Activated T-cell treated with anti-CD3 and anti-CD28 coated beads, Interleukin-2, amount 50 U/mL, for 72 hours (primary cell): ENCODE results near the gene NHLRC4. TPM values are rescaled to one million over a fixed set of nuclear protein-coding genes. Genes with fewer than 3 reads are reported as not detected.
A peak's percentile ranks its signal among the peaks of the same experiment; 100 is the strongest.

Source experiments
- ATAC-seq, 2 donors: fragments of 150-1000 bp; cut with Tn5 transposase; replicated peaks in 1 of 2; 2 replicates each; pipeline ENCODE4 v1.10.0; 2021; ENCODE audit warnings: moderate library complexity in 2 of 2, mild to moderate bottlenecking in 1 of 2
- DNase-seq, 2 donors: peaks; one replicate each; pipeline ENCODE4 v3.0.0; 2021 to 2022; ENCODE audit warnings: mixed read lengths in 1 of 2
- H3K27ac Mint-ChIP-seq: one replicate; pipeline ENCODE4 v1.8.0; 2022; ENCODE audit warnings: mild to moderate bottlenecking, moderate library complexity, mixed read lengths
- H3K27me3 Mint-ChIP-seq: one replicate; pipeline ENCODE4 v1.8.0; 2022; ENCODE audit warnings: low read depth, mixed read lengths
- H3K36me3 Mint-ChIP-seq, 2 donors: one replicate each; pipeline ENCODE4 v1.8.0; 2022; ENCODE audit warnings: mixed read lengths in 2 of 2, mild to moderate bottlenecking in 1 of 2; ENCODE audit not compliant: insufficient read depth in 2 of 2
- H3K4me1 Mint-ChIP-seq: one replicate; pipeline ENCODE4 v1.8.0; 2022; ENCODE audit warnings: low read depth, mixed read lengths
- H3K4me3 Mint-ChIP-seq, 2 donors: one replicate each; pipeline ENCODE4 v1.8.0; 2022; ENCODE audit warnings: mild to moderate bottlenecking in 2 of 2, mixed read lengths in 2 of 2, moderate library complexity in 2 of 2
- H3K9me3 Mint-ChIP-seq, 2 donors: one replicate each; pipeline ENCODE4 v1.8.0; 2022; ENCODE audit warnings: mixed read lengths in 2 of 2
- total RNA-seq, 2 donors: library from RNA; stranded (reverse); gene quantifications; one replicate each; pipeline ENCODE4 v1.2.3, GENCODE V29; 2022

NHLRC4 gene
- total RNA-seq, 2 donors from 2014 or later = 1.4 TPM

DNA sequence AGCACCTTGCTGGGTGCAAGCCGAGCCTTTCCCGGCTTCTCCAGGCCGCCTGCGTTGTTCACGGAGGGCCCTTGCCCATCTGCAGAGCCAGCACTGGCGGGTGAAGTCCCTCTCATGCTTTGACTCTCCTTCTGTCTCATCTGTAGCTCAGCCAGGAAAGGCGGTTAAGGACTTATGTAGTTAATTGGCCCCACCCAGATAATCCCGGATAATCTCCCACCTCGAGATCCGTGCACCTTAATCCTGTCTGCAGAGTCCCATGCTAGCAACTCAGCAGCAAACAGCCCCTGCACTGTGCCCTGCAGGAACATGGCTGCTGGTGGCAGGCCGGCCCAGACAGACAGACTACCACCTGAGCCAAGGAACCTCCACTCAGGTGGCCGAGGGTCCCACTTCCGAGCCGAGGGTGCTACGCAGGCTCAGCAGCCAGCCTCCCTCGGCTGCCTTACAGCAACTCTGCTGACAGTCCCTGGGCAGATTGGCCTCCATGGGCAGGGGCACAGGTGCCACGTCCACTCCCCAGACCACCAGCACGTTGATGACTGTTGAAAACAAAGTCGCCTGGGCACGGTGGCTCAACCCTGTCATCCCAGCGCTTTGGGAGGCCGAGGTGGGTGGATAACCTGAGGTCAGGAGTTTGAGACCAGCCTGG, 40.0 kb downstream of the NHLRC4 start:
- Mint-ChIP-seq H3K9me3 (no peaks in the 10 kb centered on the region), H3K4me3 (no peak overlapping the region), H3K36me3 (peaks cover 0 to 2% of the 10 kb centered on the region in 2 donors), H3K4me1 (peaks cover 39% of the 10 kb centered on the region), H3K27me3 (no peaks in the 10 kb centered on the region), H3K27ac (no peak overlapping the region)
- ATAC-seq (no peak), DNase-seq (no peak)

DNA sequence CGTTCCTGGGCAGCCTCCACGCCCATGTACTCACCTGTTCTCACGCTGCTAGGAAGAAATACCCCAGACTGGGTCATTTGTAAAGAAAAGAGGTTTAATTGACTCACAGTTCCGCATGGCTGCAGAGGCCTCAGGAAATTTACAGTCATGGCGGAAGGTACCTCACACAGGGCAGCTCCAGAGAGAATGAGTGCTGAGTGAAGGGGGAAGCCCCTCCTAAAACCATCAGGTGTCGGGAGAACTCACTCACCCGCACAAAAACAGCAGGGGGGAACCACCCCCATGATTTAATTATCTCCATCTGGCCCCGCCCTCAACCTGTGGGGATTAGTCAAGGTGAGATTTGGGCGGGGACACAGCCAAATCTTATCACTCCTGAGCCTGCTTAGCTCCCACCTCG, 41.2 kb downstream of the NHLRC4 start:
- no peak overlapping the region for H3K27ac Mint-ChIP-seq
- peak overlapping the region in 1 of 2 donors; percentile 37 for H3K4me3 Mint-ChIP-seq
- no peaks in the 10 kb centered on the region for H3K9me3 Mint-ChIP-seq
- ATAC-seq = peak; percentile 96
- H3K27me3 Mint-ChIP-seq = no peaks in the 10 kb centered on the region
- peaks cover 0 to 2% of the 10 kb centered on the region in 2 donors for H3K36me3 Mint-ChIP-seq
- peaks cover 33% of the 10 kb centered on the region for H3K4me1 Mint-ChIP-seq
- peak; percentile 67 to 72 for DNase-seq

DNA sequence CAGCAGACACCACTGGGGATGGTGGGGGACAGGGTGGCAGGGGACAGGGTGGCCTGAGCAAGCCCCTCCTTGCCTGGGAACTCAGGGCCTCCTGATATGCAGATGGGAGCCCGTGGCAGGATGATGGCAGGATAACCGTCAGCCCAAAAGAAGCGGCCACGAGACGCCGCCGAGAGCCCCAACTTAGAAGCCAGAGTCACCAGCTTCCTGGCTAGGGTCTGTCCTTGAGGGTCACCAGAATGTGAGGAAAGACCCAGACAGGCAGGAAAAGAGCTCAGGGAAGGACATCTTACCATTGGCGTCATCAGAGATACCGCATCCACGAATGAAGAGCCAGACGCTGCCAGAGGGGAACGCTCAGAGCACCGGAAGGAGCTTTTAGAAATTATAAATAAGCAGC, 42.5 kb downstream of the NHLRC4 start:
- DNase-seq (no peak), ATAC-seq (no peak)
- peaks cover 29% of the 10 kb centered on the region for H3K4me1 Mint-ChIP-seq
- H3K36me3 Mint-ChIP-seq = peaks cover 0 to 2% of the 10 kb centered on the region in 2 donors
- no peak overlapping the region for H3K4me3 Mint-ChIP-seq
- H3K9me3 Mint-ChIP-seq = no peaks in the 10 kb centered on the region
- no peak overlapping the region for H3K27ac Mint-ChIP-seq
- no peaks in the 10 kb centered on the region for H3K27me3 Mint-ChIP-seq

DNA sequence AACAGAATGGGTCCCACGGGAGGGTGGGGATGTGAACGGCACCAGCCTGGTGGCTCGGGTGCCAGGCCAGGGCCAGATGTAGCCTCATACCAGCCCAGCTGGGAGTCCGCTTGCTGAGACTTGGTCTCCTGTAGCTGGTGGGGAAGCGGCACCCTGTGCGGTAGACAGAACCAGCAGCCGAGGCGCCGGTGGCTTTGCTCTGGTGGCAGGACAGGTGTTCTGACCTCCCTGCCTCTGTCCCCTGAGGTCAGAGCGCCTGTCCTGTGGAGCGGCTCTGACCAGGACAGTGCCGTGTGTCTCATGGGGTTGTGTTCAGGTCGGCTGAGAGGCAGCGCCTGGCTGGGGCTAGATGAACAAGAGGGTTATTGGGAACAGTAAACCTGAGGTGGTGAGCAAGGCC, 43.2 kb downstream of the NHLRC4 start:
- H3K27ac Mint-ChIP-seq = no peak overlapping the region
- H3K4me1 Mint-ChIP-seq = peaks cover 26% of the 10 kb centered on the region
- no peaks in the 10 kb centered on the region for H3K27me3 Mint-ChIP-seq
- peaks cover 0 to 2% of the 10 kb centered on the region in 2 donors for H3K36me3 Mint-ChIP-seq
- H3K4me3 Mint-ChIP-seq = no peak overlapping the region
- DNase-seq (no peak), ATAC-seq (no peak)
- H3K9me3 Mint-ChIP-seq = no peaks in the 10 kb centered on the region

DNA sequence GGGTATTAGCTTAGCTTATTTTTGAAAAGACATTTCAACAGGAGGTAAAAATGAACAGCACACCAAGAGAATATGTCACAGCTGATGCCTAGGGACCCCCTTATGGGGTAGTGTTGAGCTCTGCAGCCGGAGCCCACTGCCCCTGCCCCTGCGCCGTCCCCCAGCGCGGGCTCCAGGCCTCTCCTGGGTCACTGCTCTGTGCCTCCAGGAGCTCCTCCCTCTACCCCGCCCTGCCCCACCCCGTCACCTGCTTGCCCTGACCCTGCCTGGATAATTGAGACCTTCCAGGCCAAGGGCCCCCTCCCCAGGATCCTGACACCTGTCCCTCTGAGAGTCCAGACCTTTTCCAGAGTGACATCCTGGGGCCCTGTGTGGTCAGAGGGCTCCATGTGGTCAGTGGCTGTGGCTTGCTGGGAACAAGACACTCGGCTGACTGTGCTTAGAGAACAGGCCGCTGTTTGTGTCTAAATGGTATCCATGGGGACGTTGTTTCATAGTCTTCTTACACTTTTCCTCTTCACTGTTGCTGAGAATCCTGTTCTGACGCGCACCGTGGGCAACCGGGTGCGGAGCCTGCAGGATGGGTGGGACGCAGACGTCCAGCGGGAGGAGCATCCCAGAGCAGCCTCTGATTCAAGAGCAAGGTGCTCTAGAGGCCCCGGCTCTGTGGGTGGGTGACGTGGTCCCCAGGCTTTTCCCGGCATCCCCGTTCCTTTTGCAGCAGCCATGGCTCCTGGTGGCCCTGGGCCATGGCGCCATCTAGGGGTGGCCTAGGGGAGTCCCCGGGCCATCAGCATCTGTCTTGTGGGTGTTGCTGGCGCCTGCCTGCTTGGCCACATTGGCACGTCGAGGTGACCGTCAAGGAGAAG, 43.9 kb downstream of the NHLRC4 start:
- no peaks in the 10 kb centered on the region for H3K36me3 Mint-ChIP-seq
- no peak overlapping the region for H3K4me3 Mint-ChIP-seq
- peaks cover 26% of the 10 kb centered on the region for H3K4me1 Mint-ChIP-seq
- no peaks in the 10 kb centered on the region for H3K27me3 Mint-ChIP-seq
- DNase-seq (peak; percentile 53 to 74), ATAC-seq (peak; percentile 26 to 45)
- H3K9me3 Mint-ChIP-seq = no peaks in the 10 kb centered on the region
- H3K27ac Mint-ChIP-seq = no peak overlapping the region

DNA sequence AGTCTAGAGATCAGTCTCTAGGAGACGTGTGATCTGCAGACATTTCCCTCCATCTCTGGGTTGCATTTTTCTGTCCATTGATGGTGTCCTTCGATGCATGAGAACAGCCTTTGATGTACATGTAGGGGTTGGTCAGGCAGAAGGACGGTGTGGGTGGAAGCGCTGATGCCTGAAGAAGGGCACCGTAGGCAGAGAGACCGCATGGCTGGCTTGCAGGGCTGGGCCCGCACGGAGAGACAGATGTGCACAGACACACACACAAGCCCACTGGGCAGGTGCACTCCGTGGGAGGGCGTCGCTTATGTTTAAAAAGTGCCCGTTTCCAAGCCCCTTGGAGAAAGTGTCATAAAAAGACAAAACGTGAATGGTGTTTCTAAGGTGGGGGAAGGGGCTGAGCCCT, 48.3 kb downstream of the NHLRC4 start:
- Mint-ChIP-seq H3K4me1 (peaks cover 4% of the 10 kb centered on the region), H3K36me3 (no peaks in the 10 kb centered on the region), H3K9me3 (no peaks in the 10 kb centered on the region), H3K27ac (no peak overlapping the region), H3K4me3 (no peak overlapping the region), H3K27me3 (no peaks in the 10 kb centered on the region)
- DNase-seq (no peak), ATAC-seq (no peak)

DNA sequence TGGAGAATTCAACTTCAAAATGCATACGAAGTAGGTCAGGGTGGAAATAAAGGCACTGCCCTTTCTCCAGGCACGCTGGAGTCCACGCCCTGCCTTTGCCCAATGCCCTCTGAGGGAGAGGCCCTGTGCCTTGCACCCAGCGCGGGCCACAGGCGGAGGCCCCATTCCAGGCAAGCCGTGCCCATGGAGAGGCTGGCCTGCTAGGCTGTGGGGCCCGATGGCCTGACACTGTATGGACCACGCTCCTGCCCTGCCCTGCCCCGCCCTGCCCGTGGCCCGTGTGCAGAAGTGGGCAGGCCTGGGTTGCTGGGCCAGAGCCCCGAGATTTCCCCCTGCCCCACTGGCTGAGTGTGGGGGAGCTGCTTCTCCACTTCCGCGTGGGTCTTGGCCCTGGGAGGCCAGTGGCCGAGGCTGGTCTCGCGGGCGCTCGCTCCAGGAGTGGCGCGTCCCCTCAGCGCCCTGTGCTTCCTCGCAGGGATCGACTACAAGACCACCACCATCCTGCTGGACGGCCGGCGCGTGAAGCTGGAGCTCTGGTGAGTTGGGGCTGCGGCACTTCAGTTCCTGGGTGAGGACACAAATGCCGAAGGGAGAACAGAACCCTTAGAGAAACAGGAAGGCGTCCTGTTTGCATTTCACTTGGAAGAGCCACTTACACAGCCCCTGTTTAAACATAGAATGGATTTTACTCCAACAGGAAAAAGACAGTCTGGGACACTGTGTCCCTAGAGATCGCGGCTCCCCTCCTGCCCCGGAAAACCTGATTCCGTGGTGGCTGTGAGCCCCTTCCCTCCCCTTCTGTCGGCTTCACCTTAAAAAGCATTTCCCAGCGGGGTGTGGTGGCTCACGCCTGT, 50.2 kb downstream of the NHLRC4 start:
- Mint-ChIP-seq H3K27ac (no peak overlapping the region), H3K9me3 (no peaks in the 10 kb centered on the region), H3K4me3 (no peak overlapping the region), H3K36me3 (no peaks in the 10 kb centered on the region), H3K4me1 (no peaks in the 10 kb centered on the region), H3K27me3 (no peaks in the 10 kb centered on the region)
- ATAC-seq (no peak), DNase-seq (no peak)

DNA sequence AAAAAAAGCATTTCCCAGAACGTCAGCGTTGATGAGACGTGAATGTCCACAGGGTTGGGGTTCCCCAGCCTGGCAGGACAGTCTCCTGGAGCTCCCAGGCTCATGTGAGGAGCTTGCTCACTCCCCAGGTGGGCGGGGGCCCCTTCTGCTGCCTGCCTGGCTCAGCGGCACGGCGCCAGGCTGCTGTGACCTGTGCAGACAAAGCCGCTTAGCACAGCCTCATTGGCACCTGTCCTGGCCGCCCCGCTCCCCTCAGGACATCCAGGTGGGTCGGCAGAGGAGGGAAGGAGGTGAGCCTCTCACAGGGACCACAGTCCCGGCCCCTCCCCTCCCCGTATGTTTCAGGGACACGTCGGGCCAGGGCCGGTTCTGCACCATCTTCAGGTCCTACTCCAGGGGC, 51.0 kb downstream of the NHLRC4 start:
- ATAC-seq (no peak), DNase-seq (no peak)
- Mint-ChIP-seq H3K4me3 (no peak overlapping the region), H3K36me3 (no peaks in the 10 kb centered on the region), H3K27me3 (no peaks in the 10 kb centered on the region), H3K4me1 (no peaks in the 10 kb centered on the region), H3K27ac (no peak overlapping the region), H3K9me3 (no peaks in the 10 kb centered on the region)

Other genes with a start within 250 kb of the NHLRC4 start
- gene AXIN1, start 214.3 kb upstream of the NHLRC4 start, total RNA-seq = 10 to 100 TPM; 28.8 to 29.4 TPM
- gene MRPL28, start 196.5 kb upstream of the NHLRC4 start, total RNA-seq = 10 to 100 TPM; 54.5 to 73.2 TPM
- gene PGAP6, start 185.0 kb upstream of the NHLRC4 start, total RNA-seq = 10 to 100 TPM; 29.7 to 39.7 TPM
- 10 to 100 TPM; 24.6 to 27.6 TPM for gene NME4, start 169.8 kb upstream of the NHLRC4 start, total RNA-seq
- 10 to 100 TPM in 1 of 2 donors, 1 to 10 TPM in 1; 7.5 to 10.6 TPM for gene DECR2, start 165.1 kb upstream of the NHLRC4 start, total RNA-seq
- 10 to 100 TPM; 39.7 to 40.5 TPM for gene RAB11FIP3, start 141.4 kb upstream of the NHLRC4 start, total RNA-seq
- gene CAPN15, start 39.3 kb upstream of the NHLRC4 start, total RNA-seq = 10 to 100 TPM; 46.6 to 58.5 TPM
- gene PRR35, start 6.6 kb upstream of the NHLRC4 start, total RNA-seq = under 1 TPM in 1 of 2 donors, not detected in 1; 0.10 TPM
- 10 to 100 TPM; 18.2 to 22.4 TPM for gene PIGQ, start 3.0 kb downstream of the NHLRC4 start, total RNA-seq
- 10 to 100 TPM; 15.0 to 15.3 TPM for gene RAB40C, start 23.1 kb downstream of the NHLRC4 start, total RNA-seq
- gene WFIKKN1, start 64.0 kb downstream of the NHLRC4 start, total RNA-seq = under 1 TPM; 0.49 to 0.72 TPM
- 10 to 100 TPM; 55.4 to 57.4 TPM for gene METTL26, start 69.3 kb downstream of the NHLRC4 start, total RNA-seq
- gene MCRIP2, start 74.8 kb downstream of the NHLRC4 start, total RNA-seq = 10 to 100 TPM; 27.9 to 34.4 TPM
- 10 to 100 TPM; 40.3 to 47.7 TPM for gene WDR90, start 82.4 kb downstream of the NHLRC4 start, total RNA-seq
- gene RHOT2, start 101.1 kb downstream of the NHLRC4 start, total RNA-seq = 100 to 1,000 TPM; 110 to 115 TPM
- 1 to 10 TPM; 3.5 to 5.8 TPM for gene RHBDL1, start 108.7 kb downstream of the NHLRC4 start, total RNA-seq
- gene STUB1, start 113.4 kb downstream of the NHLRC4 start, total RNA-seq = 10 to 100 TPM; 53.6 to 70.4 TPM
- gene JMJD8, start 117.3 kb downstream of the NHLRC4 start, total RNA-seq = 10 to 100 TPM; 15.7 to 20.7 TPM
- 10 to 100 TPM; 20.5 to 22.9 TPM for gene WDR24, start 123.4 kb downstream of the NHLRC4 start, total RNA-seq
- 1 to 10 TPM; 8.8 TPM for gene FBXL16, start 138.8 kb downstream of the NHLRC4 start, total RNA-seq
- 10 to 100 TPM; 11.1 to 11.7 TPM for gene METRN, start 148.1 kb downstream of the NHLRC4 start, total RNA-seq
- gene ANTKMT, start 154.1 kb downstream of the NHLRC4 start, total RNA-seq = 10 to 100 TPM; 36.4 to 36.9 TPM
- 1 to 10 TPM; 3.0 to 3.9 TPM for gene CCDC78, start 159.4 kb downstream of the NHLRC4 start, total RNA-seq
- 10 to 100 TPM; 11.4 to 17.6 TPM for gene HAGHL, start 160.1 kb downstream of the NHLRC4 start, total RNA-seq
- 10 to 100 TPM; 38.0 to 40.6 TPM for gene CIAO3, start 174.0 kb downstream of the NHLRC4 start, total RNA-seq
- gene MSLN, start 193.7 kb downstream of the NHLRC4 start, total RNA-seq = not detected
- gene RPUSD1, start 221.4 kb downstream of the NHLRC4 start, total RNA-seq = 10 to 100 TPM; 14.0 to 22.7 TPM
- 10 to 100 TPM; 74.5 to 97.8 TPM for gene CHTF18, start 221.6 kb downstream of the NHLRC4 start, total RNA-seq
- not detected for gene GNG13, start 233.7 kb downstream of the NHLRC4 start, total RNA-seq